ENCODE measurements around the gene USP7.

USP7 gene

DNA sequence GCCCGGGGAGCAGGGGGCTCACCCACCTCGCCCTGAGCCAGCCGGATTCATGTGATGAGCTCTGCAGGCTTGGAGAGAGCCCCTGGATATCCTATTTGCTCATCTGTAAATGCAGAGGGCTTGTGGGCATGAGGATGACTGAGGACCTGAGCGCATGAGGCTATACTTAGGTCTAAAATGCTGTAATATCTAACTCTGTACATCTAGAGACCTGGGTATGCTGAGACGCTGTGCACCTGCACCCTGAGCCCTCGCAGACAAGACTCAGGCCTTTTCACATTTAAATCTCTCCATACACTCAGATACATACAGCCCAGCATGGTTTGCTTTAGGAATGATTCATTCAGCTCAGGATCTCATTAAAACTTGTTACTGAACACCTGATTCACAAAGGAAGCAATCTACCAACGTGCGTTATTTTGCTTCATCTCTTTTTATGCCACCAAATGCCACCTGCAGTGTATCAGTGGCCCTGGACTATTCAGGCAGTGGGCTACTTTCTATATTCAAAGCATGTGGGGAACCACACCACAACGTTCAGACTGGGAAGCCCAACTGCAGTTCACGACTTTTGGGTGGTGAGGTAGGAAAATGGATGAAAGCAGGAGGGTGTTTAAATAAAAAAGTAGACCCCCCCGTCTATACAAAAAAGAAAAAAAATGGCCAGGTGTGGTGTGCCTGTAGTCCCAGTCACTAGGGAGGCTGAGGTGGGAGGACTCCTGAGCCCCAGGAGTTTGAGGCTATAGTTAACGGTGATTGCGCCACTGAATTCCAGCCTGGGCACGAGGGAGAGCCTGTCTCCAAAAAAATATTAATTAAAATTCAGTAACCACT lies 12.0 kb downstream of the USP7 start:
- TF ChIP-seq, protein P1, sequence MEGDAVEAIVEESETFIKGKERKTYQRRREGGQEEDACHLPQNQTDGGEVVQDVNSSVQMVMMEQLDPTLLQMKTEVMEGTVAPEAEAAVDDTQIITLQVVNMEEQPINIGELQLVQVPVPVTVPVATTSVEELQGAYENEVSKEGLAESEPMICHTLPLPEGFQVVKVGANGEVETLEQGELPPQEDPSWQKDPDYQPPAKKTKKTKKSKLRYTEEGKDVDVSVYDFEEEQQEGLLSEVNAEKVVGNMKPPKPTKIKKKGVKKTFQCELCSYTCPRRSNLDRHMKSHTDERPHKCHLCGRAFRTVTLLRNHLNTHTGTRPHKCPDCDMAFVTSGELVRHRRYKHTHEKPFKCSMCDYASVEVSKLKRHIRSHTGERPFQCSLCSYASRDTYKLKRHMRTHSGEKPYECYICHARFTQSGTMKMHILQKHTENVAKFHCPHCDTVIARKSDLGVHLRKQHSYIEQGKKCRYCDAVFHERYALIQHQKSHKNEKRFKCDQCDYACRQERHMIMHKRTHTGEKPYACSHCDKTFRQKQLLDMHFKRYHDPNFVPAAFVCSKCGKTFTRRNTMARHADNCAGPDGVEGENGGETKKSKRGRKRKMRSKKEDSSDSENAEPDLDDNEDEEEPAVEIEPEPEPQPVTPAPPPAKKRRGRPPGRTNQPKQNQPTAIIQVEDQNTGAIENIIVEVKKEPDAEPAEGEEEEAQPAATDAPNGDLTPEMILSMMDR (conservative IDR thresholded peaks at IDR 0.05; ENCODE audit: low read depth, low read length): no peak
- H3K4me3 ChIP-seq (ENCODE audit: low read depth, low read length): no peak overlapping the region
- DNase-seq (ENCODE audit: low read depth): no peak

DNA sequence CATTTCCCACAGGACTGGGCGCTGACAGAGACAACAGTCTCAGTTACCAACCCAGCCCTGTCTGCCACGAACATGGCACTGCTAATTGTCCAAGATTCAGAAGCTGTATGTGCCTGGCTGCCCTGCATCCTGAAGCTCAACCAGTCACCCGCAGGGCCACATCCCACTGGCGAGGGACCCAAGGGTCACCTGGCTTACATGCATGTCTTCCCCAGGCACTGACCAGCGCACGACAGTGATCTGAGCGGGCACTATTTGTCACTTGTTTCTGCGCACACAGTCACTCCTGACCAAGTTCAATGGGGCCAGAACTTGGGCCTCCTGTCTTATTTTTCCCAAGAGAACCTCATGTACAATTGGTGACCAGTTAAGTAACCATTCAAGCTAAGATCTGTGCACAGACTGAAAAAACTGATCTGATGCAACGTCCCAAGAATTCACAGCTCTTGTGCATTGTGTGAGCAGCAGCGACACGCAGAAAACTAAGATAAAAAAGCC lies 13.1 kb downstream of the USP7 start:
- DNase-seq (ENCODE audit: low read depth): peak; percentile 86
- no peak overlapping the region for H3K4me3 ChIP-seq (ENCODE audit: low read depth, low read length)
- TF ChIP-seq, protein P1 (conservative IDR thresholded peaks at IDR 0.05; ENCODE audit: low read depth, low read length): no peak

DNA sequence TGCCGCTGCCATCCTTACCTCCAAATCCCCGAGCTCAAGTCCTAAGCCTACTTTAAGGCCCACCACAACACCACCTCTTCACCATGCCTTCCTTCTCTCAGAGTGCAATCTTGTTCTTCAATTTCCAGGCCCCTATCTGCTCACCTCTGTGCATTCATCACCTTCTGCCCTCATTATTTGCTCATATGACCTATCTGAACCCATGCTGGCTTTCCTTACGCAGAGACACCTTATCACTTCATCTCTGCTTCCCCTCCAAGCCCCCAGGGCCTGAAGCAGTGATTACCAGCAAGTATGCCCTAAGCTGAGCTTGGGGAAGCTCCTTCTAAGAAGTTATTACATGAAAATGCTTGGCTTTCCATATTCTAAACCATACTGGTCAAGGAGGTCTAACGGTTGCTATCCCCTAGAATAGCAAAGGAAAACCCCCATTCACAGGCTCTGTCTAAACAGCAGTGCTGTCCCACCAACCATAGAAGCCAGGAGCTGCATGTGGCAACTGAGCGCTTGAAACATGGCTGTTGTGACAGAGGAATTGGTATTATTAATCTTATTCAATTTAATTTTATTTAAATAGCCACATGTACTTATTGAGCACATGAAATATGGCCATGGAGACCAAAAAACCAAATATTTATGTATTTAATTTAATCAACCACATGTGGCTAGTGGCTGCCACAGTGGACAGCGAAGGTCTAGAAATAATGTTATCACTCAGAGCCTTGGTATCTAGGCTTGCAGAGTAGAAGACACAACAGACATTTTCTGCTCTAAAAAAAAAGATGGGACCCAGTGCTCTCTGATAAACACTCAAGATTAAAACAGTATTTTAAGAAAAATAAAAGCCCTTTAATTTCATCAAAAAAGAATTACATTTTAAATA lies 13.9 kb downstream of the USP7 start:
- TF ChIP-seq, protein P1 (conservative IDR thresholded peaks at IDR 0.05; ENCODE audit: low read depth, low read length): no peak
- DNase-seq (ENCODE audit: low read depth): no peak
- H3K4me3 ChIP-seq (ENCODE audit: low read depth, low read length): no peak overlapping the region

DNA sequence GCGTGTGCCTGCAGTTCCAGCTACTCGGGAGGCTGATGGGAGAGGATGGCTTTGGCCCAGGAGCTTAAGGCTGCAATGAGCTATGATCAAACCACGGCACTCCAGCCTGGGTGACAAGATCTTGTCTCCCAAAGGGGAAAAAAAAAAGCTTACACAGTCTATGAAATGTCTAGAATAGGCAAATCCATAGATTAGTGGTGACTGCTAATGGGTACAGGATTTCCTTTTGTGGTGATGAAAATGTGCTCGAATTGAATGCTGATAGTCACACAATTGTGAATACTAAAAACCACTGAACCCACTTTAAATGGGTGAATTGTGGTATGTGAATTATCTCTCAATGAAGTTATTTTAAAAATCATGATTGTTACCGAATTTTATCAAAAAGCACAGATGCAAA lies 14.9 kb downstream of the USP7 start:
- TF ChIP-seq, protein P1 (conservative IDR thresholded peaks at IDR 0.05; ENCODE audit: low read depth, low read length): no peak
- H3K4me3 ChIP-seq (ENCODE audit: low read depth, low read length): no peak overlapping the region
- no peak for DNase-seq (ENCODE audit: low read depth)

DNA sequence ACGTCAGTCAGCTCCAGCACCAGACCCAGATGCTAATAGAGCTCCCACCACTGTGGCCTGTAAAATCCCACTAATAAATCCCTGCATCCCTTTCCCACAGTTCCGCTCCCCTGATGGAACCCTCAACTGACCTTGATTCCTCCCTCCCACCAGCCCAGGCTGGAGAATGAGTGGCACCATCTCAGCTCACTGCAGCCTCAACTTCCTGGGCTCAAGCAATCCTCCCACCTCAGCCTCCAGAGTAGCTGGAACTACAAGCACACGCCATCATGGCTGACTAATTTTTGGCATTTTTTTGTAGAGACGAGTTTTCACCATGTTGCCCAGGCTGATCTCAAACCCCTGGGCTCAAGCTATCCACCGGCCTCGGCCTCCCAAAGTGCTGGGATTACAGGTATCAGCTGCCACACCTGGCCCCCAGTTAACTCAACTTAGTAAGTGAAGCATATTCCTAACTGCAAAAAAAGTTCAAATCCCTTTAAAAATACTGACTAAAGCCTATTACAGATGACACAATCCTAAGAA lies 15.6 kb downstream of the USP7 start:
- DNase-seq (ENCODE audit: low read depth): no peak
- no peak overlapping the region for H3K4me3 ChIP-seq (ENCODE audit: low read depth, low read length)
- TF ChIP-seq, protein P1 (conservative IDR thresholded peaks at IDR 0.05; ENCODE audit: low read depth, low read length): no peak

DNA sequence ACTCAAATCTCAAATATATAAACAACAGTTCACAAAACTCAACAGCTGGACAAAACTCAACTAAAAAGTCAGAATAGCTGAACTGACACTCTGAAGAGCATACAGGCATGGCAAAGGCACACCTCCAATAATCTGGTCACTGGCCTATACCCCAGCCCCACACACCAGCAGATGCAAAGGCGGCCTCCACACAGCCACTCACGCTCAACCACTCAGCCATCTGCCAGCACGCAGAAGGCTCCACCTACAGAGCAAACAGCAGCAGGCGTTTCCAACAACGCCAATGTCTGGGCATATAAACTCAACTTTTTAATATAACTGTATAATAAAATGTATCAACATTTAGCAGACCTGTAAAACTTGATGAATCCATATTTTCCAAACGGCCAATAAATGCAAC lies 17.2 kb downstream of the USP7 start:
- no peak for DNase-seq (ENCODE audit: low read depth)
- TF ChIP-seq, protein P1 (conservative IDR thresholded peaks at IDR 0.05; ENCODE audit: low read depth, low read length): no peak
- H3K4me3 ChIP-seq (ENCODE audit: low read depth, low read length): no peak overlapping the region

Measured in choroid plexus epithelial cell (primary cell).